Stimulated activated CD4-positive, alpha-beta T cell treated with anti-CD3 and anti-CD28 coated beads, Interleukin-1b, Interleukin-23, amount 100 ng/mL, for 24 hours (primary cell): ENCODE results near the gene FAM200C.

Source experiments
- DNase-seq, 4 experiments: peaks; one replicate each; pipeline ENCODE4 v3.0.0-alpha.2; 2020; ENCODE audit warnings: low read depth in 4 of 4, low spot score in 1 of 4

The FAM200C gene

GRCh38 chr5:160419458-160420330 is 19.8 kb upstream of the FAM200C start:
- no peak for DNase-seq

DNA sequence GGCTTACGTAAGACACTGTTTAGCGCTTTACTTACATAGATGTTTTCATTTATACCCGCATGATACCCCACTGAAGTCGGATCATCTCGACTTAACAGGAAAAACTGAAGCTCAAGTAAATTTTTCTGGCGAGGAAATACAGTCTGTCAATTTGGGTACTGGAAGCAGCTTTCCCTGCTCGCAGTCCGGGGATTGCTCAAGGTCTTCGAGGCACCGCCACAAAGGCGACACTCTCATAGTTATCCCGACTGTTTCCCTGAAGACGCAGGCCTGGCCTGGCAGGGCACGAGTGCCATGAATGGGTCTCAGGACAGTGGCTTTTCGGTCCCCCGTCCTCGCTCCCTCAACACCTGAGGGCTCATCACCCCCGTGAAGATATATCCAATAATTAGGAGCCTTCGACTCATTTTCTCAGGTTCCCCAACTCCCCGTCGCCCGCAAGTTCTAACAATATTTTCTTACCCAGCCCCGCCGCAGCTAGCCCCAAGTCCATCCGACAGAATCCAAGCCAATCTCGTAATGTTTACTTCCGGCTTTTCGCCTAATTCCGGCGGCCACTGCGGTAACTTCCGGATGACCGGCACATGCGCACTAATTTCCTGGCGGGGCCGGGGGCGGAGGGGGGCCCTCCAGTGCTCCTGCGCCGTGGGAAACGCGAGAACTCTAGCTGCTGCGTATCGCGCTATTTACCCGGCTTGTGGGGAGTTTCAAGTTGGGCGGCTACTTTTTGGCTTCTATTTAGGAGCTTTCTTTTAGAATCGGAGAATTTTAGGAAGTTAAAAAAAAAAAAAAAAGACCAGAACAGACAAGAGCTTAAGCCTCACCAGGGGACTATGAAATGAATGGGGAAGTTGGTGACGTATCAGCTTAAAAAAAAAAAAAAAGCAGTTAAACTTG is 19.0 kb upstream of the FAM200C start, which contains the start of gene SLU7:
Gene SLU7 (minus strand): TSS at position 521 of the 897 bp plus-strand sequence. CDS start 3,787 bp downstream, outside the sequence.
- peak; percentile 79 to 90 (median 88) for DNase-seq

- no peak for DNase-seq
Measured at GRCh38 chr5:160398806-160399205, 1.0 kb downstream of the FAM200C start.

DNA sequence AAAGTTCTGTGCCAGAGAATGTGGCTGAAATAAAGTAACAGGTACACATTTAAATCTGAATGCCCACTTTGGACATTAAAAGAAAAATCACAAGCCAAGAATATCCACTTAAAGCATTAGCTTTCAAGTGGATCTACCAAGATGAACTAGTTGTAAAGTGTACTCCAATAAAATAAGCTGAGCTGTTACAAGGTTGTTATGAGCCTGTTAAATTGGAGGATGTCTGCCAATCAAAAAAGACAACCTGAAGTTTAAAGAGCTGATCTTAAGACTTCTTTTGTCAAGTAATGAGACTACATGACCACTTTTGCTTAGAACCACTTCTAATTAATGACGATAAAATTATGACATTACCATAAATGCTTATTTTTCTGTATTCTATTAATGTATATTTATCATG is 2.4 kb downstream of the FAM200C start:
- no peak for DNase-seq

DNA sequence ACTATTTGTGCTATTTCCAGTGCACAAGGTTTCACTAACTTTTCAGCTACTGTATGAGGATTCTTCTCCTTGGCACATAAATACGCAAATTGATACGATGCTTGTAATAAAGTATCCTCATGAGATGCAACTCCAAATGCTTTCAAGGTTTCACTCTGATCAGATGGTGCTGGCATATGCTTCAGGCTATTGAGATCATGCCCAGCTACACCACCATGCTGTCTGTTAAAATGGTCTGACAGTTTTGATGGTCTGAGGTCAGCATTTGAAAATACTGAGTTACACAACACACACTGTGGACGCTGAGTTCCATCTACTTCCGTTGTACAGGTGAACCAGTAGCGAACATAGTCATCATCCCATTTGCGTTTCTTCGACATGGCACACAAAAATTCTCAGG is 4.7 kb downstream of the FAM200C start:
- no peak for DNase-seq

DNA sequence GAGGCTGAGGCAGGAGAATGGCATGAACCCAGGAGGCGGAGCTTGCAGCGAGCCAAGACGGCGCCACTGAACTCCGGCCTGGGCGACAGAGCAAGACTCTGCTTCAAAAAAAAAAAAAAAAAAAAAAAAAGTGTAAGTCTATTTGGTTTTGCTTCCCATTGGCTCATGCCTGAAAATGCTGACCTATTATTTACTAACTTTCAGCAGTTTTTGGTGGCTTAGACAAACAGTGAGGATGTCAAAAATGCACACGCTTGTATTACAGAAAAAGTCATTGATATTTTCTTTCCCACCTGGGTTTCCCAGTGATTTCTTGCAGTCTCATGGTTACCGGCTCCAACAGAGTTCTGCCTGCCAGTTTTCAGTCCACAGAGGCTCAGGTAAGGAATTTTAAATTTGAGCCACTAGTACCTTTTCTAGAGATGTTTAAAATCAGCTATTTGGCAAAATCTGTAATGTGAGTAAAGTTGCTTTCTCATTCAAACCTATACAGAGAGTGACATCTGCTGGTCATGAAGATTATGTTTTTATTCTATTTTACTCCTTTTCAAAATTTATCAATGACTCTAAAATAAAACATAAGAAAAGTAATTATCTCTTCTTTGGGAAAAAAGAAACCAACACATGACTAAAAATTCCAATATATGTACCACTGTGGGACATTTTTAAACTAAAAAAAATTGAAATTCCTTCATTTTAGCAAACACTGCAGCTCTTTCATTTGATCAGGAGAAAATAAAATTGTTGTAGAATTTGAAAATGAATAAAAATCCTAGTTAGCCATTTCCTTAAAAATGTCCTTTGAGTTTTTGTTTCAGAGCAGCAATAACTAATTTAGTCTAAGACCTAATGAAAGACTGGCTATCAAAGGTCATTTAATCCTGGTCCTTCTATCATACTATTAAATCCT is 8.8 kb downstream of the FAM200C start:
- DNase-seq, result no peak

GRCh38 chr5:160387445-160387844 is 12.4 kb downstream of the FAM200C start:
- no peak for DNase-seq

DNA sequence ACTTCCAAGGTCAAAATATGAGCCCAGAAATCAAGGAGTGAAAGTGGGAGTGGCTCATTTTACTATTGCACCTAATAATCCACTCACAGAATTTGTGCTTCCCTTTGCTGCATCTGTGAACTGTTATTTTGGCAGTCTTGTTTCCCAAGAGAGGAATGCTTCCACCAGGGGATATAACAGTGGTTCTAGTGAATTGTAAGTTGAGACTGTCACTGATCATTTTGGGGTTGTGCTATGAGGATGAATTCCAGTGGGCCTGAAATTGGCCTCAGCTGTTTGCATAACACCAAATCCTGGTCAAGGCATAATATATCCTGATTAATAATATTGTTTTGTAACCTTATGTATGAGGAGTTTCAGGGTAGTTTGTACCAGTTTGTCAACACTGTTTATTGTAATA is 14.4 kb downstream of the FAM200C start:
- no peak for DNase-seq

DNA sequence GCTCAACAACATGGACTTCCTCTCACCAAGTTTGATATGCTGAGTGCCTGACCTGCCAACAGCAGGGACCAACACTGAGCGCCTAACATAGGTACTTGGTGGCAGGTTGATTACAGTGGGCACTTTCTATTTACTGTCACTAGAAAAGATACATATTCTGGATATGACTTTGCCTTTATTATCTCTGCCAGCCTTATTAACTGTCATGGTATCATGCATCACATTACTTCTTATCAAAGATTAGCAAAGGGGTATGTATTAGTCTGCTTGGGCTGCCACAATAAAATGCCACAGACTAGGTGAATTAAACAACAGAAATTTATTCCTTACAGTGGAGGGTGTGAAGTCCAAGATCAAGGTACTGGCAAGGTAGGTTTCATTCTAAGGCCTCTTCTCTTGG is 15.2 kb downstream of the FAM200C start:
- DNase-seq, result no peak

DNA sequence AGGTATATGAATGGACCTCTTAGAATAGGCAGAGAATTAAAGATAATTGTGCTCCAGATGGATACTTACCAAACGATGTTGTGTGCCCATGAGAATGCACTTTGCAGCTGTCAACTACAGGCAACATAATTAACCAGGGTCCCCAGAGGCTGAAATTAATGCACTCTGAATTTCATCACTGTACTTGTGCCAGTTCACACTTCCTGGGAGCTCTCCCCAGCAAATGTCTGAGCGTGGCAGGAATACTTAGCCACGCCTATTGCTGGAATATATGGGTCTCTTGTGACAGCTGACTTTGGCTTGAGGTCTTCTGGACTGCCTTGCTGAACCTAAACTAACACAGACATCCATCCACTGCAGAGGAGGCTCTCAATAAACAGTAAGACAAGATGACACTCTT is 17.5 kb downstream of the FAM200C start:
- DNase-seq, result no peak

- no peak for DNase-seq
Measured at GRCh38 chr5:160380041-160380440, 19.8 kb downstream of the FAM200C start.

DNA sequence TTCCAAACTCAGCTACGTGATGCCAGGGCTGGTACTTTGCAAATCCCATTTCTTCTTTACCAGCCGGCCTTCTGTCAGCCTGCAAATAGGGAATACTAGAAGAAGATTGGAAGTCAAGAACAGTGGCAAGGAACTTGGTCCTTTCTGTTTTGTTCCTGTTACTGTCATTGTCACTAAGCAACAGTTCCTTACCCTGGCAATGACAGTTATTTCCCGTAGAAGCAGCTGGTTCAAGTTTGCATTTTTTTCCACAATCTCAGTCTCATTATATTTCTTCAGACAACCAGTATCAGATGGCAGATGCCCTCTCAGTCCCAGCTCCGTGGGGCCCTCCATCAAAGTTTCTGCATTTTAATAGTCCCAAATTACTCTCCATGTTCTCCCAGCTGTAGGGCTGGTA is 20.3 kb downstream of the FAM200C start:
- DNase-seq, result no peak

DNA sequence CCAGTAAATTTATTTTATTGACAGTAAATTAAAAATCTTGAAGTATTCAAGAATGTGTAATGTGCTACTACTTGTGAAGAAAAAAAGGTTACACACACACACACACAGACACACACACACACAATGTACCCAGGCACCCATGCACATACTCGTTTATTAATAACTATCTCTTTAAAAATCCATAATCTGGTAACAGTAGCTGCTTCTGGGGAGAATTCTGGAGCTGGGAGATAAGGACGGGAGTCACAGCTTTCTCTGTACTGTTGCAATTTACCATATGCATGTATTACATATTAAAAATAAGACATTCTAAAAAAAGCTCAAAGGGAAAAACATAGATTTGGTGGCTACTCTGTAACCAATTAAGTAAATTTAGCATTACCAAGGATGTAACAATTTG is 21.5 kb downstream of the FAM200C start:
- no peak for DNase-seq

GRCh38 chr5:160377651-160378050 is 22.2 kb downstream of the FAM200C start:
- DNase-seq, result no peak

DNA sequence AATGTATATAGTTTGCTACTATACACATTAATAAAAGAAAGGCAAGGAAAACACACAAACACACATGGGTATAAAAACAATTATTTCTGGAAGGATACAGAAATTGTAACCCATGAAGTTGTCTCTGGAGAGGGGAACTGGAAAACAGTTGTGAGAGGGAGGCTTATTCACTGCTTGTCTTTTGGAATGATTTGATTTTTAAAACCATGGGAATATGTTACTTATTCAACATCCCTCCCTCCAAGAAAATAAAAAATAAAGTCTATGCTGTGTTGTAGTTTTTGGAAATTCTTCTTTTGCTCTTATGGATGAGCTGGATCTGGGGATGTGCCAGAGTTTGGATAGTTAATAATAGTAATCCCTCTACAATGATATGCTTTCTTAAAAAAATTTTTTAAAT is 23.4 kb downstream of the FAM200C start:
- no peak for DNase-seq

- no peak for DNase-seq
Measured at GRCh38 chr5:160375701-160376100, 24.2 kb downstream of the FAM200C start.

GRCh38 chr5:160375166-160375565 is 24.7 kb downstream of the FAM200C start:
- DNase-seq, result no peak

- no peak for DNase-seq
Measured at GRCh38 chr5:160371294-160371693, 28.6 kb downstream of the FAM200C start.

- no peak for DNase-seq
Measured at GRCh38 chr5:160370713-160371034, 29.2 kb downstream of the FAM200C start.

DNA sequence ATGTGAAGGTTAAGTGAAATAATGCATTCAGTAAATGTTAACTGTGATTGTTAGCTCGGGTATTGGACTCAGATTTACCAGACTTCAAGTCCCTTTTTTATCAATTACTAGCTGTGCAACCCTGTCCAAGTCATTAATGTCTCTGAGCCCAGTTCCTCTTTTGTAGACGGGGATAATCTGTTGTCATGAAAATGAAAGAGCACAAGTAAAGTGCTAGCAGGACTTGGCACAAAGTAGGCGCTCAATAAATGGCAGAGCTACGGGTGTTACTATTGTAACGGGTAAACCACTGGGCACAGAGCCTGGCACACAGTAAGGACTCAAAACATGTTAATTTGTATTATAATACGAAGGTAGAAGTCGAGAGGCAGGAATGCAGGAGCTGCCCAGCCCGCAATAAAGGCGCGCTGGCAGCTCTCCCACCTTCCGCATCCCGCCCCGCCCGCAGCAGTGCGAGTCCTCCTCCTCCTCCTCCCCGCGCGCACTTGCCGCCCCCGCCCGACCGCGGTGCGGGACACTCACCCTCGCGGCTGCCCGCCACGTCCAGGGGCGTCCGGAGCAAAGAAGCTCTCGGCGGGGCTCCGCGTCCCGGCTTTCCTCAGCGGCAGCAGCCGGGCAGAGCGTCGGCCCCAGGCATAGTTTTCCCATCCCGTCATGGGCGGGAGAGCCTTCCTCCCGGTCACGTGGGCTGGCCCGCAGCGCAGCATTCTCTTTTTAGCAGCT is 29.7 kb downstream of the FAM200C start, which contains the start of gene C1QTNF2:
Gene C1QTNF2 (minus strand): TSS at position 637 of the 723 bp plus-strand sequence. CDS start 15,615 bp downstream, outside the sequence.
- no peak for DNase-seq
